ENCODE data around the gene ANKRD18A.
"Not testable (repeated sequence)": the region's sequence is repeated elsewhere in the genome, so short reads cannot be mapped to it uniquely, and the experiment has no call there.

- not testable (repeated sequence) for TF ChIP-seq EGR1 (IDR thresholded peaks at IDR 0.05; ENCODE audit: borderline replicate concordance, low read depth, low read length); HDAC6 (IDR thresholded peaks at IDR 0.05; ENCODE audit: low read depth, low read length); EZH2 (IDR thresholded peaks at IDR 0.05; ENCODE audit: low read depth, low read length, severe bottlenecking); POLR2A (IDR thresholded peaks at IDR 0.05; ENCODE audit: control extremely low read depth in 1 of 2, low read depth in 2 of 2, low read length in 2 of 2); SRF (IDR thresholded peaks at IDR 0.05; ENCODE audit: low read depth, low read length); CTCF (IDR thresholded peaks at IDR 0.05; ENCODE audit: control extremely low read depth in 1 of 3, insufficient read depth in 1 of 3, low read depth in 1 of 3, low read length in 3 of 3)
These were observed 54.3 kb downstream of the ANKRD18A start for GRCh38 chr9:38566048-38566447.

All from H1 (cell line).